ENCODE data around the gene GDAP1L1. TPM values are rescaled to one million over a fixed set of nuclear protein-coding genes. Genes with fewer than 3 reads are reported as not detected.

GDAP1L1 gene
- polyA plus RNA-seq, 1 donor from 2014 or later: 216 TPM

DNA sequence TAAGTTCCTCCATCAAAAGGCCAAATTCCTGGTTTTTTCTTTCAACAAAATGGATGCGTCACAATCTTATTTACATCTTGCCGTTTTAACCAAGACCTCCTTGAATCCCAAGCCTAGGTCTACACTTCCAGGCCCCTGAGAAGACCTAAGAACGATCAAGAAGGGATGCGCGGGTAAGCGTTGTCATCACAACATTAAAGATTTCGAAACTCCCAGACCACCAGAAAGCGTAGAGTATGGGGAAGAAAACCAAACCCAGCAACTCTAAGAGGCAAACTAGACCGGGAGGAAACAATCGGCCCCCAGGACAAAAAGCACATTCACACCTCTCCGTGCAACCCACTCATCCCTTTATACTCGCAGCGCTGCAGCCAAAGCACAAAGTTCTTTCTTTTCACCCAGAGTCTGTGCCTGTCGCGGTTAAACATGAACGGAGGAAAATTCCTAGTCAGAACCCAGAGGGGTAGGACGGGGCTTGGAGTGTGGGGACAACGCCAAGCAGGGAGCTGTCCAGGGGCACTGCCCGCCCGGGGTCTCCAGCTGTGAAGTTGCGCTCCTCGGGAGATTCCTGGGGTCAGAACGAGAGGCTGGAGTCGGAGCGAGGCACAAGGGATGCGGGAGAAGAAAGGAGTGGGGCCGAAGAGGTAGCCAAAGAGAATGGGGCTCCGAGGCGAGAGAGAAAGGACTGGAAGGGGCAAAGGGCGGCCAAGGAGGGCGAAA is 37.3 kb upstream of the GDAP1L1 start:
- peaks cover 65% of the 10 kb centered on the region for H3K79me2 ChIP-seq (replicated peaks; ENCODE audit: insufficient read depth, low read length)
- H3K9me3 ChIP-seq (ENCODE audit: low read length): no peaks in the 10 kb centered on the region
- TF ChIP-seq EZH2 (IDR thresholded peaks at IDR 0.05; ENCODE audit: borderline replicate concordance, insufficient read depth, low read length, poor library complexity, severe bottlenecking) (no peak), TAF1 (IDR thresholded peaks at IDR 0.05; ENCODE audit: low read depth) (no peak), EP300 (conservative IDR thresholded peaks at IDR 0.05; ENCODE audit: poor library complexity, severe bottlenecking) (no peak), RAD21 (conservative IDR thresholded peaks at IDR 0.05) (no peak), POLR2AphosphoS5 (IDR thresholded peaks at IDR 0.05) (no peak), SMC3 (conservative IDR thresholded peaks at IDR 0.05; ENCODE audit: poor library complexity) (no peak), MXI1 (conservative IDR thresholded peaks at IDR 0.05; ENCODE audit: poor library complexity, severe bottlenecking) (no peak)
- TF ChIP-seq, protein P1, sequence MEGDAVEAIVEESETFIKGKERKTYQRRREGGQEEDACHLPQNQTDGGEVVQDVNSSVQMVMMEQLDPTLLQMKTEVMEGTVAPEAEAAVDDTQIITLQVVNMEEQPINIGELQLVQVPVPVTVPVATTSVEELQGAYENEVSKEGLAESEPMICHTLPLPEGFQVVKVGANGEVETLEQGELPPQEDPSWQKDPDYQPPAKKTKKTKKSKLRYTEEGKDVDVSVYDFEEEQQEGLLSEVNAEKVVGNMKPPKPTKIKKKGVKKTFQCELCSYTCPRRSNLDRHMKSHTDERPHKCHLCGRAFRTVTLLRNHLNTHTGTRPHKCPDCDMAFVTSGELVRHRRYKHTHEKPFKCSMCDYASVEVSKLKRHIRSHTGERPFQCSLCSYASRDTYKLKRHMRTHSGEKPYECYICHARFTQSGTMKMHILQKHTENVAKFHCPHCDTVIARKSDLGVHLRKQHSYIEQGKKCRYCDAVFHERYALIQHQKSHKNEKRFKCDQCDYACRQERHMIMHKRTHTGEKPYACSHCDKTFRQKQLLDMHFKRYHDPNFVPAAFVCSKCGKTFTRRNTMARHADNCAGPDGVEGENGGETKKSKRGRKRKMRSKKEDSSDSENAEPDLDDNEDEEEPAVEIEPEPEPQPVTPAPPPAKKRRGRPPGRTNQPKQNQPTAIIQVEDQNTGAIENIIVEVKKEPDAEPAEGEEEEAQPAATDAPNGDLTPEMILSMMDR (IDR thresholded peaks at IDR 0.05; ENCODE audit: poor library complexity, severe bottlenecking): no peak
- TF ChIP-seq, protein P2, sequence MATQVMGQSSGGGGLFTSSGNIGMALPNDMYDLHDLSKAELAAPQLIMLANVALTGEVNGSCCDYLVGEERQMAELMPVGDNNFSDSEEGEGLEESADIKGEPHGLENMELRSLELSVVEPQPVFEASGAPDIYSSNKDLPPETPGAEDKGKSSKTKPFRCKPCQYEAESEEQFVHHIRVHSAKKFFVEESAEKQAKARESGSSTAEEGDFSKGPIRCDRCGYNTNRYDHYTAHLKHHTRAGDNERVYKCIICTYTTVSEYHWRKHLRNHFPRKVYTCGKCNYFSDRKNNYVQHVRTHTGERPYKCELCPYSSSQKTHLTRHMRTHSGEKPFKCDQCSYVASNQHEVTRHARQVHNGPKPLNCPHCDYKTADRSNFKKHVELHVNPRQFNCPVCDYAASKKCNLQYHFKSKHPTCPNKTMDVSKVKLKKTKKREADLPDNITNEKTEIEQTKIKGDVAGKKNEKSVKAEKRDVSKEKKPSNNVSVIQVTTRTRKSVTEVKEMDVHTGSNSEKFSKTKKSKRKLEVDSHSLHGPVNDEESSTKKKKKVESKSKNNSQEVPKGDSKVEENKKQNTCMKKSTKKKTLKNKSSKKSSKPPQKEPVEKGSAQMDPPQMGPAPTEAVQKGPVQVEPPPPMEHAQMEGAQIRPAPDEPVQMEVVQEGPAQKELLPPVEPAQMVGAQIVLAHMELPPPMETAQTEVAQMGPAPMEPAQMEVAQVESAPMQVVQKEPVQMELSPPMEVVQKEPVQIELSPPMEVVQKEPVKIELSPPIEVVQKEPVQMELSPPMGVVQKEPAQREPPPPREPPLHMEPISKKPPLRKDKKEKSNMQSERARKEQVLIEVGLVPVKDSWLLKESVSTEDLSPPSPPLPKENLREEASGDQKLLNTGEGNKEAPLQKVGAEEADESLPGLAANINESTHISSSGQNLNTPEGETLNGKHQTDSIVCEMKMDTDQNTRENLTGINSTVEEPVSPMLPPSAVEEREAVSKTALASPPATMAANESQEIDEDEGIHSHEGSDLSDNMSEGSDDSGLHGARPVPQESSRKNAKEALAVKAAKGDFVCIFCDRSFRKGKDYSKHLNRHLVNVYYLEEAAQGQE (IDR thresholded peaks at IDR 0.05; ENCODE audit: borderline replicate concordance): no peak
- peak overlapping the region; percentile 60 for H2AFZ ChIP-seq (ENCODE audit: low read depth, low read length)
- peak overlapping the region; percentile 90 for H3K9ac ChIP-seq (ENCODE audit: low read length)
- H3K4me3 ChIP-seq (ENCODE audit: low read length): peak overlapping the region; percentile 87
- H4K20me1 ChIP-seq (ENCODE audit: insufficient read depth): peaks cover 9% of the 10 kb centered on the region
- peak overlapping the region; percentile 92 for H3K27ac ChIP-seq (ENCODE audit: low read length)
- H3K36me3 ChIP-seq (ENCODE audit: insufficient read depth, low read length): no peaks in the 10 kb centered on the region
- no peaks in the 10 kb centered on the region for H3K9me2 ChIP-seq (ENCODE audit: insufficient read depth, low read length)
- peaks cover 6% of the 10 kb centered on the region for H3F3A ChIP-seq (ENCODE audit: insufficient read depth, low read length, poor library complexity, severe bottlenecking)
- H3K4me2 ChIP-seq (ENCODE audit: low read length): peak overlapping the region; percentile 85
- H3K27me3 ChIP-seq (ENCODE audit: insufficient read depth, low read depth, low read length): no peaks in the 10 kb centered on the region

DNA sequence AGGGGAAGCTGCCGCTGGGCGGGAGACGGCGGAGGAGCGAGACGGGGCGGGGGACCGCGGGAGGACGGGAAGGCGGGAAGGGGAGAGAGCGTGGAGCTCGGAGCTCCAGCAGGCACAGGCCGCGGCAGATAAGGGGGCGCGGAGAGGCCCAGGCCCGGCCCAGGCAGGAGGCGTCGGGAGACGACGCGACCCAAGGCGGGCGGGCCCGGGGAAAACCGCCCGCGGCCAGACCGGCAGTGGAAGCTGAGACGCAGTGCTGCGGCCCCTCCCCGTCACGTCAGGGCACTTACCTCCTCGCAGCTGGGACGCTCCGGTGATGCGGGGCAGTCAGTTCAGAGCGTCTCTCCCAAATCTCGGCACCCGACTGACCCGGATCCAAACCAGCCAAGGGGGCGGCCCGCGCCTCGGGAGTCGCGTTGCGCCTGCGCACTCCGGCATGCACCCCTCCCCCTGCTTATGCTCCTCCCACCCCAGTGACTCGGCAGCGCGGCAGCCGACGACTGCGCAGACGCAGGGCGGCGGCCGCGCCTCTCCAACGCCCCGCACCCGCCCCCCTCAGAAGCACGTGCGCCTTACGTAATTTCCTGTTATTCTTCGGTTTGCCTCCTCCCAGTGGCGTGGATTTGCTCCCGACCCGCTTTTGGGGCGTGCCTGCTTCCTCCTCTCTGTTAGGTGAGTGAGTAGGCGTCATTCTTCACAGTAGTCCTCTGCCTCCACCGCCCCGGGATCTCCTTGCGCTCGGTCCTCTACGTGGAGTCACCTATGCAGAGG is 36.5 kb upstream of the GDAP1L1 start, which contains the start of gene OSER1:
Gene OSER1 (minus strand): TSS at position 366 of the 771 bp plus-strand sequence. CDS start 3,814 bp downstream, outside the sequence.
- H3K79me2 ChIP-seq (replicated peaks; ENCODE audit: insufficient read depth, low read length): peaks cover 60% of the 10 kb centered on the region
- peaks cover 9% of the 10 kb centered on the region for H4K20me1 ChIP-seq (ENCODE audit: insufficient read depth)
- peak within 1 kb of the TSS; percentile 87 for H3K4me3 ChIP-seq (ENCODE audit: low read length)
- peak within 1 kb of the TSS; percentile 89 for H3K4me2 ChIP-seq (ENCODE audit: low read length)
- no peak for TF ChIP-seq SMC3 (conservative IDR thresholded peaks at IDR 0.05; ENCODE audit: poor library complexity)
- TF ChIP-seq, protein P2 (IDR thresholded peaks at IDR 0.05; ENCODE audit: borderline replicate concordance): peak; percentile 76
- peak; percentile 72 for TF ChIP-seq MXI1 (conservative IDR thresholded peaks at IDR 0.05; ENCODE audit: poor library complexity, severe bottlenecking)
- TF ChIP-seq, protein P1 (IDR thresholded peaks at IDR 0.05; ENCODE audit: poor library complexity, severe bottlenecking): no peak
- TF ChIP-seq RAD21 (conservative IDR thresholded peaks at IDR 0.05): no peak
- TF ChIP-seq EZH2 (IDR thresholded peaks at IDR 0.05; ENCODE audit: borderline replicate concordance, insufficient read depth, low read length, poor library complexity, severe bottlenecking): no peak
- no peak for TF ChIP-seq TAF1 (IDR thresholded peaks at IDR 0.05; ENCODE audit: low read depth)
- peak; percentile 24 for TF ChIP-seq EP300 (conservative IDR thresholded peaks at IDR 0.05; ENCODE audit: poor library complexity, severe bottlenecking)
- peak; percentile 82 for TF ChIP-seq POLR2AphosphoS5 (IDR thresholded peaks at IDR 0.05)
- peaks cover 6% of the 10 kb centered on the region for H3F3A ChIP-seq (ENCODE audit: insufficient read depth, low read length, poor library complexity, severe bottlenecking)
- H2AFZ ChIP-seq (ENCODE audit: low read depth, low read length): peak within 1 kb of the TSS; percentile 71
- H3K9ac ChIP-seq (ENCODE audit: low read length): peak within 1 kb of the TSS; percentile 90
- H3K9me2 ChIP-seq (ENCODE audit: insufficient read depth, low read length): no peaks in the 10 kb centered on the region
- no peaks in the 10 kb centered on the region for H3K36me3 ChIP-seq (ENCODE audit: insufficient read depth, low read length)
- H3K27me3 ChIP-seq (ENCODE audit: insufficient read depth, low read depth, low read length): no peaks in the 10 kb centered on the region
- H3K27ac ChIP-seq (ENCODE audit: low read length): peak within 1 kb of the TSS; percentile 94
- no peaks in the 10 kb centered on the region for H3K9me3 ChIP-seq (ENCODE audit: low read length)

Measured in neural cell (in vitro differentiated cells).